8988T (cell line): ENCODE results near the gene MRPS5.

Experiments
- DNase-seq: peaks from one replicate; pipeline ENCODE4 v3.0.0; 2011

The MRPS5 gene

GRCh38 chr2:95058989-95059641 lies 62.5 kb downstream of the MRPS5 start:
- DNase-seq = no peak

- DNase-seq = no peak
These were observed 63.1 kb downstream of the MRPS5 start for GRCh38 chr2:95058466-95058988.

- peak; percentile 0 for DNase-seq
These were observed 63.9 kb downstream of the MRPS5 start for GRCh38 chr2:95057535-95058370.

GRCh38 chr2:95056461-95057459 lies 64.8 kb downstream of the MRPS5 start:
- DNase-seq = no peak

- no peak for DNase-seq
These were observed 65.6 kb downstream of the MRPS5 start for GRCh38 chr2:95056044-95056443.

- no peak for DNase-seq
These were observed 66.3 kb downstream of the MRPS5 start for GRCh38 chr2:95055262-95055661.

- DNase-seq = no peak
These were observed 67.6 kb downstream of the MRPS5 start for GRCh38 chr2:95054016-95054415.

- DNase-seq = no peak
These were observed 68.1 kb downstream of the MRPS5 start for GRCh38 chr2:95053543-95053942.

GRCh38 chr2:95052804-95053479 lies 68.7 kb downstream of the MRPS5 start:
- DNase-seq = no peak

- no peak for DNase-seq
These were observed 69.3 kb downstream of the MRPS5 start for GRCh38 chr2:95052307-95052706.

- DNase-seq = no peak
These were observed 70.0 kb downstream of the MRPS5 start for GRCh38 chr2:95051626-95052025.

- no peak for DNase-seq
These were observed 71.0 kb downstream of the MRPS5 start for GRCh38 chr2:95050385-95051300.

GRCh38 chr2:95049961-95050360 lies 71.6 kb downstream of the MRPS5 start:
- no peak for DNase-seq

GRCh38 chr2:95049683-95049955 lies 72.0 kb downstream of the MRPS5 start:
- no peak for DNase-seq

GRCh38 chr2:95048825-95049682 lies 72.6 kb downstream of the MRPS5 start:
- DNase-seq = no peak

- DNase-seq = no peak
These were observed 73.7 kb downstream of the MRPS5 start for GRCh38 chr2:95047629-95048510.

- no peak for DNase-seq
These were observed 75.1 kb downstream of the MRPS5 start for GRCh38 chr2:95046371-95047112.

GRCh38 chr2:95044601-95045000 lies 77.0 kb downstream of the MRPS5 start:
- no peak for DNase-seq
